GM13976 (cell line): Measurements from ENCODE around the gene EXOC1.

ENCODE experiments used
- DNase-seq: peaks from one replicate; pipeline ENCODE4 v3.0.0; 2012; ENCODE audit warnings: low spot score
- CTCF ChIP-seq: IDR thresholded peaks from 2 replicates; pipeline ENCODE4 v1.5.1; 2012; ENCODE audit warnings: borderline replicate concordance, mild to moderate bottlenecking; ENCODE audit not compliant: insufficient read depth; ENCODE audit errors: extremely low read depth, missing control alignments, control extremely low read depth
- in situ Hi-C: fragments of 300-500 bp; cut with MboI; formaldehyde crosslinking; loops from one replicate; pipeline ENCODE4 v1.12.0; 2022; ENCODE audit warnings: low sequenced_read_pairs, mixed read lengths, inconsistent platforms; ENCODE audit not compliant: unreplicated experiment

The EXOC1 gene

GRCh38 chr4:55880652-55881280 is 27.3 kb downstream of the EXOC1 start:
- no peak for DNase-seq
- in situ Hi-C loops, result no loop called here
- TF ChIP-seq CTCF, result no peak

GRCh38 chr4:55884093-55884850 is 30.8 kb downstream of the EXOC1 start:
- no peak for TF ChIP-seq CTCF
- in situ Hi-C loops, result no loop called here

GRCh38 chr4:55884851-55885219 is 31.4 kb downstream of the EXOC1 start:
- in situ Hi-C loops, result no loop called here
- DNase-seq, result no peak
- TF ChIP-seq CTCF, result no peak

More at GRCh38 chr4:55884093-55884850, 30.8 kb downstream of the EXOC1 start:
- DNase-seq, result no peak

GRCh38 chr4:55887594-55887993 is 34.1 kb downstream of the EXOC1 start:
- TF ChIP-seq CTCF, result no peak
- in situ Hi-C loops, result no loop called here

GRCh38 chr4:55892156-55892555 is 38.7 kb downstream of the EXOC1 start:
- in situ Hi-C loops, result no loop called here
- no peak for TF ChIP-seq CTCF
- DNase-seq, result no peak

More at GRCh38 chr4:55887594-55887993, 34.1 kb downstream of the EXOC1 start:
- DNase-seq, result no peak

- in situ Hi-C loops, result no loop called here
Measured at GRCh38 chr4:55896622-55897021, 43.2 kb downstream of the EXOC1 start.

More at GRCh38 chr4:55896622-55897021, 43.2 kb downstream of the EXOC1 start:
- TF ChIP-seq CTCF, result no peak
- no peak for DNase-seq
